ENCODE data around the gene PLA2G10. TPM values are rescaled to one million over a fixed set of nuclear protein-coding genes. Genes with fewer than 3 reads are reported as not detected.
"Not testable (repeated sequence)": the region's sequence is repeated elsewhere in the genome, so short reads cannot be mapped to it uniquely, and the experiment has no call there.

Gene PLA2G10
- total RNA-seq, 1 experiment from 2014 or later = not detected

- in situ Hi-C loops (cut with HindIII; ENCODE audit: low pct_unique_long_range_greater_than_20kb, low sequenced_read_pairs) = no loop called here
- peak; percentile 15 for DNase-seq (ENCODE audit: low read depth, low spot score)
Observed at GRCh38 chr16:14672403-14672971, 21.6 kb downstream of the PLA2G10 start.

- peak; percentile 15 for DNase-seq (ENCODE audit: low read depth, low spot score)
- in situ Hi-C loops (cut with HindIII; ENCODE audit: low pct_unique_long_range_greater_than_20kb, low sequenced_read_pairs) = no loop called here
Observed at GRCh38 chr16:14669776-14670175, 24.3 kb downstream of the PLA2G10 start.

DNA sequence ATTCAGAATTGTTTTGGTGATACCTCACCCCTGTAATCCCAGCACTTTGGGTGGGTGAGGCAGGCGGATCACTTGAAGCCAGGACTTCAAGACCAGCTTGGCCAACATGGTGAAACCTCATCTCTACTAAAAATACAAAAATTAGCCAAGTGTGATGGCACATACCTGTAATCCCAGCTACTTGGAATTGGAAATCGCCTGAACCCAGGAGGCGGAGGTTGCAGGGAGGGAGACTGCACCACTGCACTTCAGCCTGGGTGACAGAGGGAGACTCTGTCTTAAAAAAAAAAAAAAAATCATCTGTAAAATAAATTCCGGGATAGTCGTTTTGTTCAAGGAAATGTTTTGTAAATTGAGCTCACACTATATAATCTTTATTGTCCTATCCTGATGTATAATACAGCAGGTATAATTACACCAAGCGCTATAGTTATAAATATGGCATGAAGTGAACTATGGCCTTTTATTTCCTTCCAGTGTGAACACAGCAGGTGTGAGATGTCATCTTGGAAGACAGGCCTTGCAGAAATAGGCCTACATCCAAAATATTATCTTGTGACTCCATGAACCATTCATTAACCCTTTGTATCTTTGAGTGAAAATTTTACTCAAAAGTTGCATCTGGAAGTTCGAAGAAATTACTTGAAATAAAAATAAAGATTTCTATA lies 25.4 kb downstream of the PLA2G10 start:
- no peak for DNase-seq (ENCODE audit: low read depth, low spot score)

DNA sequence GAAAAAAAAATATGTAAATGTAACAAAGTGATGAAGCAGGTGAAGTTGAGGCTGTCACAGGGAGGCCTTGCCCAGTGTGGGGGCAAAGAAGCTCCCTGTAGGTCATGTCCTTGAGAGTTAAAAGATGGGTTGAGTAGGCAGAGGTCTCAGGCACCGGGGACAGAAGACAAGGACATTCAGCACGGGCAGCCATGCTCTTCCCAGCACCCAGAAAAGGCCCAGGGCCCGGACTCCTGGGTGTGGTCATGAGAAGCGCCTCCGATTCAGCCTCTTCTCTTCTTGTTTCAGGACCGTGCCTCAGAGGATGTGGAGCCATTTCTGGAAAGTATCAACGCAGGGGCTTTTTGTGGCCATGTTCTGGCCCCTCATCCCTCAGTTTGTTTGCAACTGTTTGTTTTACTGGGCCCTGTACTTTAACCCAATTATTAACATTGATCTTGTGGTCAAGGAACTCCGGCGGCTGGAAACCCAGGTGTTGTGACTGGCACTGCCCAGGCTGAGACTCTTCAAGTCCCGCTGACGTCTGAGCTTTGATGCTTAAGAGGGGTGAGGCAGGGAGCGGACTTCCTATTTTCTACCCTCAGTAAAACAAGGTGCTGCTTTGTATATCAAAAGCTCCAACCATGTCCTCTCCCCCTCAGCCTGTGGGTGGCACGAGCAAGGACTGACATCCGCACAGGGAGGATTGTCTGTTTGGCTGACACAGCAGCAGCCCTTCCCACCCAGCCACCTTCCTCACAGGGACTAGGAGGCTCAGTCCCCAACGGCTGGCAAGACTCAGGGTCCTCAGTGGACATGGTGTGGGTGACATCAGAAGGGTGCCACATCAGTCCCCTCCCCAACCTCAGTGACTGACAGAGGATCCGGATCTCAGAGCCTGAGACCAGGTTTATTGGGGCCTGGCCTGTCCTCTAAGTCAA lies 26.5 kb downstream of the PLA2G10 start:
- no peak for DNase-seq (ENCODE audit: low read depth, low spot score)
- in situ Hi-C loops (cut with HindIII; ENCODE audit: low pct_unique_long_range_greater_than_20kb, low sequenced_read_pairs) = no loop called here

More for the DNA sequence above, 25.4 kb downstream of the PLA2G10 start:
- in situ Hi-C loops (cut with HindIII; ENCODE audit: low pct_unique_long_range_greater_than_20kb, low sequenced_read_pairs) = no loop called here

GRCh38 chr16:14658063-14658462 lies 36.0 kb downstream of the PLA2G10 start:
- in situ Hi-C loops (cut with HindIII; ENCODE audit: low pct_unique_long_range_greater_than_20kb, low sequenced_read_pairs) = no loop called here
- DNase-seq (ENCODE audit: low read depth, low spot score) = no peak

DNA sequence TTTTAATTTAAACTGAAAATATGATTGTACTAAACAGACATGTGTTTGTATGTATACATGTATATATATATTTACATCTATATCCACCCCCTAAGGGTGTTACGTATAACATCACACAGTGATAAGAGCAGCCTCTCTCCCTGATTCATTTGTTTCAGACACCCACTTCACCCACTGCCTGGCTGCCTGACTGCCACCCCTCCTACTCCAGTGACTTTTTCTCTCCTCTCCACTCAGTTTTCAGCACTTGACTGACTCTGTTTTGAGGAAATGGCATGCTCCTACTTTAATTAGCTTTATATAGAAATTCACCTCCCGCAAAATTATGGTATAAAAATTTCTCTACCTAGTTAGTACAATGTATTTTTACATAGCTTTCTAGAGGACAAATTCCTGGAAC lies 41.4 kb downstream of the PLA2G10 start:
- in situ Hi-C loops (cut with HindIII; ENCODE audit: low pct_unique_long_range_greater_than_20kb, low sequenced_read_pairs) = no loop called here
- DNase-seq (ENCODE audit: low read depth, low spot score) = no peak

DNA sequence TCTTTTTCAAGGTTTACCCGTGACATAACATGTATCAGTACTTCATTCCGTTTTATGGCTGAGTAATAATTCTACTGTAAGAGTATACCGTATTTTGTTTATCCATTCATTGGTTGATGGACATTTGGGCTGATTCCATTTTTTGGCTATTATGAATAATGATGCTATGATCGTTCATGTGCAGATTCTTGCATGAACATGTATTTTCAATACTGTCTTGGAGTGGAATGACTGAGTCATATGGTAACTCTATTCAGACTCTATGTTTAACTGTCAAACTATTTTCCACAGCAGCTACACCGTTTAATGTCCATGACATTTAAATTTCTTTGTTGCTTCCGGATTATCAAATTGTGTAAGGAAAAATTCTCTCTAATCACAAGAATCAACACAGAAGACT lies 43.5 kb downstream of the PLA2G10 start:
- in situ Hi-C loops (cut with HindIII; ENCODE audit: low pct_unique_long_range_greater_than_20kb, low sequenced_read_pairs) = no loop called here
- no peak for DNase-seq (ENCODE audit: low read depth, low spot score)

DNA sequence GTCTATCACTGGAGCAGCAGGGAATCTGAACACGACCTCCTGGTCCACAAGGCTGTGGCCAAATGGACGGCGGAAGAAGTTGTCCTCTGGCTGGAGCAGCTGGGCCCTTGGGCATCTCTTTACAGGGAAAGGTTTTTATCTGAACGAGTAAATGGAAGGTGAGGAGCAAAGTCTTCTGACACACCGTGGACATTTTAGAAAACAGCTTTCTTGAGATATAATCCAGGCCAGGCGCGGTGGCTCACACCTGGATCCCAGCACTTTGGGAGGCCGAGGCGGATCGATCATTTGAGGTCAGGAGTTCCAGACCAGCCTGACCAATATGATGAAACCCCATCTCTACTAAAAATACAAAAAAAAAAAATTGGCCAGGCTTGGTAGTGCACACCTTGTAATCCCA lies 44.3 kb downstream of the PLA2G10 start:
- in situ Hi-C loops (cut with HindIII; ENCODE audit: low pct_unique_long_range_greater_than_20kb, low sequenced_read_pairs) = no loop called here
- DNase-seq (ENCODE audit: low read depth, low spot score) = no peak

DNA sequence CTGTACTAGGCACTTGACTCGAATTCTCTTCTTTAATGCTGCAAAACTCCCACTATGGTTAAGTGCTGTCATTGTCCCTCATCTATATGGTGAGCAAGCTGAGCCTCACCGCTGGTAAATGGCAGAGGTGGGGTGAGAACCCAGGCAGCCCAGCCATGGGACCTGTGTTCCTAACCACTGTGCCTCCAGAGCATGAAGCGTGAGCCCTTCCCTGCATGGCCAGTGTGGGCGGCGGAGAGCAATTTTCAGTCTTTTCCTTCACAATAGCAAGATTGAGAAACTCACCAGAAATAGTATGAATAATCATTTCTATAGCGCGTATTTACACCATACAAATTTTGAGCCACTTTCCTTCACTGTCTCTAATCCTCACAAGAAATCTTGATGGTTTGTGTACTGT lies 52.2 kb downstream of the PLA2G10 start:
- no peak for DNase-seq (ENCODE audit: low read depth, low spot score)
- in situ Hi-C loops (cut with HindIII; ENCODE audit: low pct_unique_long_range_greater_than_20kb, low sequenced_read_pairs) = no loop called here

- no peak for DNase-seq (ENCODE audit: low read depth, low spot score)
- in situ Hi-C loops (cut with HindIII; ENCODE audit: low pct_unique_long_range_greater_than_20kb, low sequenced_read_pairs) = no loop called here
Observed at GRCh38 chr16:14641206-14641605, 52.9 kb downstream of the PLA2G10 start.

DNA sequence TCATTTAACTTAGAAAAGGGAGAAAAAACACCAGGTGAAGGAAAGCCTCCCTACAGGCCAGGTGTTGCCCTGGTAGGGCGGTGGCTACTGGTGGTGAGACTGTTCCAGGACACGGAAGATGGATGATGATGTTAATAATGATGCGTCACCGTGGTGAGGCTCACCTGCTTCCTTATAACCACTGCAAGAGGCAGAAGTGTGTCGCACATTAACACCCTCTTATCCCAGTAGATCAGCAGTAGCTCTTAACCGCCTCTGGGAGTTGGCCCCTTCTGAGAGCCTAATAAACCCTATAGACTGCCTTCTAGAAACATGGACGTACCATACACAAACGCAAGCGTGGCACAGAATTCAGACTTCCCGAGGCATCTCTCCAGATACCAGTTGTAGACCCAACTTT lies 53.6 kb downstream of the PLA2G10 start:
- in situ Hi-C loops (cut with HindIII; ENCODE audit: low pct_unique_long_range_greater_than_20kb, low sequenced_read_pairs) = no loop called here
- no peak for DNase-seq (ENCODE audit: low read depth, low spot score)

DNA sequence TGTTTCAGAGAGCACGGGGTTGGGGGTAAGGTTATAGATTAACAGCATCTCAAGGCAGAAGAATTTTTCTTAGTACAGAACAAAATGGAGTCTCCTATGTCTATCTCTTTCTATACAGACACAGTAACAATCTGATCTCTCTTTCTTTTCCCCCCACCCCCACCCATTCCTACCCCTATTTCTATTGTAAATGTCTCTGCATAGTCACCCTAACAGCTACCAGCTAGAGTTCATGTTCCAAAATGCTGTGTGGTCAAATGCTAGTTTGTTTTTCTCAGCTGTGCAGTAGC lies 57.2 kb downstream of the PLA2G10 start:
- DNase-seq (ENCODE audit: low read depth, low spot score); in situ Hi-C loops (cut with HindIII; ENCODE audit: low pct_unique_long_range_greater_than_20kb, low sequenced_read_pairs): not testable (repeated sequence)

DNA sequence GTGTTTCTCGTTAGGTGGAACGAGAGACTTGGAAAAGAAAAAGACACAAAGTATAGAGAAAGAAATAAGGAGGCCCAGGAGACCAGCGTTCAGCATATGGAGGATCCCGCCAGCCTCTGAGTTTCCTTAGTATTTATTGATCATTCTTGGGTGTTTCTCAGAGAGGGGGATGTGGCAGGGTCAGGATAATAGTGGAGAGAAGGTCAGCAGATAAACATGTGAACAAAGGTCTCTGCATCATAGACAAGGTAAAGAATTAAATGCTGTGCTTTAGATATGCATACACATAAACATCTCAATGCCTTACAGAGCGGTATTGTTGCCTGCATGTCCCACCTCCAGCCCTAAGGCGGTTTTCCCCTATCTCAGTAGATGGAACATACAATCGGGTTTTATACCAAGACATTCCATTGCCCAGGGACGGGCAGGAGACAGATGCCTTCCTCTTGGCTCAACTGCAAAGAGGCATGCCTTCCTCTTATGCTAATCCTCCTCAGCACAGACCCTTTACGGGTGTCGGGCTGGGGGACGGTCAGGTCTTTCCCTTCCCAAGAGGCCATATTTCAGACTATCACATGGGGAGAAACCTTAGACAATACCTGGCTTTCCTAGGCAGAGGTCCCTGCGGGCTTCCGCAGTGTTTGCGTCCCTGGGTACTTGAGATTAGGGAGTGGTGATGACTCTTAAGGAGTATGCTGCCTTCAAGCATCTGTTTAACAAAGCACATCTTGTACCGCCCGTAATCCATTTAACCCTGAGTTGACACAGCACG lies 57.7 kb downstream of the PLA2G10 start:
- in situ Hi-C loops (cut with HindIII; ENCODE audit: low pct_unique_long_range_greater_than_20kb, low sequenced_read_pairs) = not testable (repeated sequence)
- peak; percentile 90 for DNase-seq (ENCODE audit: low read depth, low spot score)

- in situ Hi-C loops (cut with HindIII; ENCODE audit: low pct_unique_long_range_greater_than_20kb, low sequenced_read_pairs) = no loop called here
- DNase-seq (ENCODE audit: low read depth, low spot score) = peak; percentile 25
Observed at GRCh38 chr16:14635395-14636165, 58.5 kb downstream of the PLA2G10 start.

GRCh38 chr16:14634389-14634725 lies 59.8 kb downstream of the PLA2G10 start:
- in situ Hi-C loops (cut with HindIII; ENCODE audit: low pct_unique_long_range_greater_than_20kb, low sequenced_read_pairs) = no loop called here
- DNase-seq (ENCODE audit: low read depth, low spot score) = peak; percentile 48

DNA sequence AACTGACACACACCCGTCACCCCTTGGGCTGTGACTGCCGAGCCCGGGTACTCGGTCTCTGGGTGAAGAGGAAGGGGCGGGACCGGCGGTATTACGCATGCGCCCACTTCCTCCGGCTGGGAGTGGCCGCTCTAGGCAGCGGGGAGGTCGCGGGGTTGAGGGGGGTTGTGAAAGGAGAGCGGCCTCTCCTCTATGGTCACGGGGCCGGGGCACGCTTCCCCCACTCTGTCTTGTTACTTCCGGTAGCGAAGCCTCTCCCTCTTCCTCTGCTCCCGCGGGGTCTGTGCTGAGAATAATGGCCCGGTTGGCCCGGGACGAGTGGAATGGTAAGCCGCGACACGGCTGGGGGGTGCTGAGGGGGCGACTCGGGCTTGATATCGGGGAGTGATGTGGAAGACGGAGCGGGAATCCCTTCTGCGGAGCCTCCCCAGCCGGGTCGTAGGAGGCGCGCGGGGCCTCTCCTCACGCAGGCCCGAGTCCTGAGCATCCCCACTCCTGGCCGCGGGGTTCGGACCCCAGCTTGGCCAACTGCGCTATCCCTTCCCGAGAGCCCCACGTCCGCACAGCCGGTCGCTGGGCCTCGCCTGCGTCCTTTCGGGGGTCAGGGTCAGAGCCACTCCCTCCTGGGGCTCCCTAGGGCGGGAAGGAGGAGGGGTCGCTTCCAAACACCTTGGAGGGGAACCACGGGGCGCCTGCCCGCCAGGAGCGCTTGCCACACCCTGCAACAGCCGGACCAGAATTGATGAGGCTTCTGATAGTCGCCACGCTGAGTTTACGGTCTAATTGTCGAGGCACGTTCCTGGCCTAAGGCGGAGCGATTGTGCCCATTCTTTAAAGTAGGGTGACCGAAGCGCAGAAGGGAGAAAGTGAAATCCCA lies 61.2 kb downstream of the PLA2G10 start, which contains the start of gene BFAR:
Gene BFAR (plus strand): TSS at position 259 of the 877 bp plus-strand sequence. CDS start 11,396 bp downstream, outside the sequence.
- in situ Hi-C loops (cut with HindIII; ENCODE audit: low pct_unique_long_range_greater_than_20kb, low sequenced_read_pairs) = no loop called here

More for the DNA sequence above, 61.2 kb downstream of the PLA2G10 start, which contains the start of gene BFAR:
- peak; percentile 97 for DNase-seq (ENCODE audit: low read depth, low spot score)

Data from SK-MEL-5 (cell line).